ENCODE measurements around the gene KRTAP17-1.

Gene KRTAP17-1

DNA sequence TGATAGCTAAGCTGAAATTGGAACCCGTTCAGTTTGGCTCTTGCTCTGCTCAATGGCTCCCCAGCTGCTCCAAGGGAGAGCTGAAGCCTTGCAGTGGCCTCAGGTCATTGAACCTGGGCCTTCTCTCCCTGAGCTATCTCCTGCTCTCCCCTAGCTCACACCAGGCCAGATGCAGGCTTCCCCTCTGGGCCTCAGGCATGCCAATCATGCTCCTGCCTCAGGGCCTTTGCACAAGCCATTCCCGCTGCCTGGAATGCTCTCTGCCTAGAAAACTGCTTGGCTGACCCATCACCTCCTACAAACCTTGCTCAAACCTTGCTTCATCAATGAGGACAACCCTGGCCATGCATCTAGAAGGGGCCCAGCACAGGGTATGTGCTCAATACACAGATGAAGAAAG, 16.7 kb upstream of the KRTAP17-1 start:
- no peak for DNase-seq

DNA sequence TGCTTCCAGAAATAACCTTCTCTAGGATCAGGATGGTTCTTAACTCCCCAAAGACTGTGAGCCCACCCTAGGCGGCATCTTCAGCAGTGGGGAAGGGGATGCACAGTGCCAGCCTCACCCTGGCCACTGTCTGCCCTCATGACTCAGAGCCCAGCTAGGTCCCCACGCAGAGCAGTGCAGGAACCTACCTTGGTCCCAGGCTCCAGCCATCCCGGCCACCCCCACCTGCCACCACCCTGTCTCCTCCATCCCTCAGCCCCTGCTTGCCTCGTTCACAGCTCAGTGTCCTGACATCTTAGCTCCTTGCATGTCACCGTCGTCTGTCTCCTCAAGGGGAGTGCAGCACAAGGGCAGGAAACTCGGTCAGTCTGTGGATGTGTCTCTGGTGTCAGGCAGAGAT, 16.1 kb upstream of the KRTAP17-1 start:
- no peak for DNase-seq

DNA sequence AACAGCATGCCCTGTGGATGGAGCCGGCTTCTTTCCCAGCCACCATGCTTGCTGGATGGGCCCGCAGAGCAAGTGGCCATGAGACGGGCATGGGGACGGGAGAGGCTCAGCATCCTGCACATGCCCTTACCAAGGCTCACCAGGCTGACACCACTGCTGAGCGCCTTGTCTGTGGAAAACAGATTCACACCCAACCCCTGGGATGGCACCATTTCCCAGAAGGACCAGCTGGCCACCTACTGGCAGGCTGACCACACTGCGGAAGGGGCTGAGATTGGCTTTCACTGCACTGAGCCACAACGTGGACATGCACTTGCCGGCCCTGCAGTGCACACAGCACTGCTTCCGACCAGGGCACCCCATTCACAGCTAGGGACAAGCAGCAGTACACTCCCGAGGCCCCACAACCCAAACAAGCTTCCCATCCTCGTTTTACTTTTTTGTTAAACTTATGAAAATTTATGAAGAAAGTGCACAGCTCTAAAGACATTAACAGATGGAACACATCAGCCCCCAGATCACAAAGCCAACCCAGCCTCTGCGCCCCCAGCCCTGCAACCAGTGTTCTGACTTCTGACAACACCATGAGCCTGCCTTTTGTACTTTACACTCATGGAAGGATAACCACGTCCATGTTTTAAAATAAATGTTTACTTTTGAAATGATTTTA, 13.9 kb upstream of the KRTAP17-1 start:
- peak; percentile 25 for DNase-seq

DNA sequence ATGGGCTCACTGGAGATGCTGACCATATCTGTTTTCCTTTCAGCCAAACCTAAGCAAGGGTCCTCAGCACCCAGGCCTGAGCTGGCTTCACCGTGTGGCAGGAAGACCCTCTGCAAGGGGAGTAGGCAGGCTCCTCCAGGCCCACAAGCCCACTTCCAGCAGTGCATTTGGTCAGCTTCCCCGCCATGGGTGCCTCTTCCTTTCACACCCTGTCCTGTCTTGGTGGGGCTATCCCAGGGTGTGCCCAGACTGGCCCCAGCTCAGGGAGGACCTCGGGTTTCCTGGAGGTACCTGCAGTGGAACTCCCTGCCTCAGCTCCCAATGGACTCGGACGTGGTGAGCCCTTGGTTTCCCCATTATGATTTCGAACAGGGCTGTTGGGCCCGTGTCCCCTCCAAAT, 12.7 kb upstream of the KRTAP17-1 start:
- DNase-seq: no peak

DNA sequence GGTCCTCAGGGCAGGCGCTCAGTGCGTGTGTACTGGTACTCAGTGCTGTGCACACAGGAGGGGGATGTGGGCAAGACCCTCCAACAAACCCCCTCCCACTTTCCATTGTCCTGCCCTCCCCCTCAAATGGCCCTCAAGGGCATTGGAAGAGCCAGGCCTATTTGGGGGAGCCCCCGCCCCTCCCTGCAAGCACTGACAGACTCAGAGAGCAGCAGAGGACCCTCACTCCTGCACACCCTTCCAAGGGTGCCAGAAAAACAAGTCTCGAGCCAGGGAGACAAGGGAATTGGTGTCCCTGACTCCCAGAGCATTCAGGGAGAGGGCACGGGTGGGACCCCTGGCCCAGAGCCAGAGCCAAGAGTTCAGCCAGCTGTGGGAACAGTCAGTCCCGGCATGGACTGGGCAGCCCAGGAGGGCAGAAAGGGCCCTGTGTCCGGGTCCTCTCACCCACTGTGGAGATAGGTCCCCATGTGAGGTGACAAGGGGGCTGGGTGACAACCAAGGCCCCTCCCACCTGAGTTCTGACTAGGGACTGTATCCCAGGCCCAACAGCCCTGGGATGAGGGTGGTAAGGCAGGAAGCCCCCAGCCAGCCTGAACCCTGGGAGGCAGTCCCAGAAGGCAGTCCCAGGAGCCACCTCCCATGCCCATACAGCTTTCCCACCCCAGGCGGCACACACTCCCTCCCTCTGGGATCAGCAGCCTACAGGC, 12.1 kb upstream of the KRTAP17-1 start:
- no peak for DNase-seq

DNA sequence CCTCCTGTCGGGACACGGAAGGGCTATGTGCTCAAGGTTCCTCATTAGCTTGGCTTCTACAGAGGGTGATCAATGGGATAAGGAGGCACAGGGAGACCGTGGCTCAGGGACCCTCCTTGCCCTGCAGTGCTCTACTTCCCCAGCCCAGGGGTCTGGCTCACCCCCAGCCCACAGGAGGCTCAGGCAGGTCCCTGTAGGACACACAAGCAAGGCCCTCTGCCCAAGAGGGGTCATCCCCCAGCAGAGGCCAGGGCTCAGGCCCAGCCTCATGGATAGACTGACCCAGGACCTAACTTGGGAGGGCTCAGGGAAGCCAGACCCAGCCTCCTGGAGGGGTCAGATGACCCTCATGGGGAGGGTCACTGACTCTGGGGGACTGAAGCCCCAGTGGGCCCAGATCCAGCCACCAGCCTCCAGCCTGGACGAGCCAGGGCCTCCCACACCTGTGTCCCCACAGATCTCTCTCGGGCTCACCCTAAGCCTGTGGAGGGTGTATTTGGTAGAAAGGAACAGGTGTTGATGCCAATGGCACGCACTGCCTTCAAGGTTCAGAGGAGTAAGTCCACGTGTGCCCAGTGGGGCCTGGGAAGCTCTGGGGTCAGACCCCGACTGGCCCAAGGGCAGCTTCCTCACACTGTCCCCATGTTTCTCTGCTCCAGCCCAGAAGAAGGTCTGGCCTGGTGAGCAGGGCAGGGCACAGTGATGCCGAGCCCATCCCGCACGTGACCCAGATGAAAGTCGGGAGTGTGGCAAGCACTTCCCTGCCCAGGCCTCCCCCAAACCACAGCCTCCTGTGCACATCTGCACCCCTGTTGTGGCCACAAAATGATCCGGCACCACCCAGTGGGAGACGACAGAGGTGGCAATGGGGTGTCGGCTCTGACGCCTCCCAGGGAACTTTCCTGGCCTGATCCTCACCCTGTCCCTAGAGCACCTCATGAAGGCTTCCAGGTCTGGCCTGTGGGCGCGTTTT, 10.9 kb upstream of the KRTAP17-1 start:
- no peak for DNase-seq

DNA sequence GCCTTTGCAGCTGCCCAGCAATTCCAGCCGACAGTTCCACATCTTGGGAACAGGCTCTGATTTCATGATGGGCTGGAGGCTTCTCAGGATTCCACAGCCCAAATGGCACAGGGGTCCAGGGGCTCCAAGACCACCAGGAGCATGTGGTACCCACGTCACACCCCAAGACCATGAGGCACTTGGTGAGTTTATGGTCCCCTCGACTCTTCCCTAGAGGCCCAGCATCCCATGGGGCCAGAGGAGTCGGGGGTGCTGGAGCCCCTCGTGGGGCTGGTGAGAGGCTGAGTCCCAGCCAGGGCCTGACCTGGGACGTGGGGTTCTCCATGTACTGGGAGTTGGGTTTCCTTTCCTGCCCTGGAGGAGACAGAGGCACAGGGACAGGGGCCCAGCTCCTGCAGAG, 10.1 kb upstream of the KRTAP17-1 start:
- no peak for DNase-seq

DNA sequence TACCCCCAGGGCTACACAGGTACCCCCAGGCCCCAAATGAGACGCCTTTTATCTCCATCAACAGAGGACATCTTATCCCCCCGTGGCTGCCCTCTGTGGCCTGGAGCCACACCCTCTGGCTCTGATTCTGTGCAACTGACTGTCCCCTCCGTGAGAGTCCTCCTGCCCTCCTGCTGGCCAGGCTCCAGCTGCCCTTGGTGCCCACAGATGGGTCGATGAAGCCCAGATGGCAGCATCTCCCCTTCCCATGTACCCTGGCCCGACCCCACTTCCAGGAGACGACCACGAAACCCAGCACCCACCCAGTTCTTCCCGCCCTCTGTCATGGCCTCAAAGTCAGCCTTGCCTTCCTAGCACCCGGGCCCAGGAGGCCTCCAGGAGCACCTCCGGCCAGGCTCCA, 9.6 kb upstream of the KRTAP17-1 start:
- DNase-seq: no peak

DNA sequence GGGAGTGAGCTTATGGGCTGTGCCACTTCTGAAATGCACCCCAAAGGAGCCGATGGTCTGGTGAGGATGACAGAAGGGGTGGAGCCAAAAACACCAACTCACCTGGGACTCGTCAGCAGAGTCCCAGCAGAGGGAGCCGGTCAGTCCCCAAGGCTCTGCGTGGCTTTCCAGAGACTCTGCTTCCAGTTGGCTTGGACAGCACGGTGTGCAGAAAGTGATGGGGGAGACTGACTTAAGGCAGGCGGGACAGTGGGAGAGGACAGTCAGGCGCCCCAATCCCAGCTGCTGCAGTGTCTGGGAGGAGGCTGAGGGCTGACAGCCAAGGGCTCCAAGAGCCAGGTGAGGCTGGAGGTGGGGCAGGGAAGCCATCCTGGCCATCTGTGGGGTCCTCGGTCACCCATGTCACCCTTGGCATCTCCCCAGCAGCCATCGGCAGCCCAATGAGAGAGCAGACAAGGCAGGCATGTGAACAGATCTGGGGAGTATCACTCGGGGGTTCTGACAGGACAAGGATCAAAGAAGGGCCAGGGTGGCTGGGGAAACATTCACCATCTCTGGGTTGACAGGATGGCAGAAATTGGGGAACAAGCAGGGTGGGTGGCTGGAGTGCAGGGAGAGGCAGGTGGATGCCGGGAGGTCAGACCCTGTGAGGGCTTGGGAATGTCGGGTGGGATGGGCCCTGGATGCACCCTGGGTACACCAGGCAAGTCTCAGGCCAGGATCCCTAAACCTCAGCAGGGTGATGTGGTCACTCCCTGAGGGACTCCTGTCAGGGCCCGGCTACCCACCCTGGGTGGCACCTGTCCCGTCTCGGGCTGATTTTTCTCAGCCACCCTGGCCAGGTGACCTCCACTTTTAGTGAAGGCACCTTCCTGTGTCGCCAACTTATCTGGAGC, 8.9 kb upstream of the KRTAP17-1 start:
- DNase-seq: no peak

DNA sequence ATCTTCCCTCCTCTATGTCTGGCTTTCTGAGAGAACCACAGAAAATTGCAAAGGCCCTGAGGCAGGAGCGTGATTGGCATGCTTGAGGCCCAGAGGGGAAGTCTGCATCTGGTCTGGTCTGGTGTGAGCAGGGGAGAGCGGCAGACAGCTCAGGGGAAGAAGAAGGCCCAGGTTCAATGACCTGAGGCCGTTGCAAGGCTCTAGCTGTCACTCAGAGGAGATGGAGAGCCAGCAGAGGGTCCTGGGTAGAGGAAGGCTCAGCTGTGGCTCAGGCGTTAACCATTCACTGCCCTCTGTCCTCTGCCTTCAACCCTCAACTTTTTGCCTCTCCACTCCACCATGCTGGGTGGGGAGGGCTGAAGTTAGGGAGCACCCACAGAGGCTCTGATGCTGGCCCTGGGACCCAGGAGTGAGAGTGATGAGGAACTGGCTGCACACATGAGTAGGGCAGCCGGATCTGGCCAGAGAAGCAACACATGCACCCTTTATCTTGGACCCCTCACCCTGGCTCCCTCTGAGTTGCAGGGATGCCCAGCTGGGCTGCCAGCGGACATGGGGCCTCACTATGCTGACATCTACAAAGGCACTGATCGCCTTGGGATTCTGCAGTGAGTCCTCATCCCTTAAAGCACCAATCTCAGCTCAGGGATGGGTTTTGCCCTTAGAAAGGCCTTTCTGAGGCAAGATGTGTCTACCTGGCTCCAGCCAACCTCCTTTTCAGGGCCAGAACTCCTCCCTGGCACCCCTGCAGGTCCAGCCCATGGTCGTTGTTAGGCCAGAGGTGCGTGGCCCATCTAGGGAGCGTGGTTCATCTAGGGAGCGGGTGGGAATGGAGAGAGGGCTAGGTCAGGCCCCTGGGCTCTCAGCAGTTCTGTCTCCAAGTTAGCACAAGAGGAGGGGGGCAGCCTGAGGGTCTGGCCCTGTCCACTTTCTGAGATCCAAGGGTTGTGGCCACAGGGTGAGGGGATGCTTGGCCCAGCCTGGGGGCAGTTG, 7.7 kb upstream of the KRTAP17-1 start:
- no peak for DNase-seq

DNA sequence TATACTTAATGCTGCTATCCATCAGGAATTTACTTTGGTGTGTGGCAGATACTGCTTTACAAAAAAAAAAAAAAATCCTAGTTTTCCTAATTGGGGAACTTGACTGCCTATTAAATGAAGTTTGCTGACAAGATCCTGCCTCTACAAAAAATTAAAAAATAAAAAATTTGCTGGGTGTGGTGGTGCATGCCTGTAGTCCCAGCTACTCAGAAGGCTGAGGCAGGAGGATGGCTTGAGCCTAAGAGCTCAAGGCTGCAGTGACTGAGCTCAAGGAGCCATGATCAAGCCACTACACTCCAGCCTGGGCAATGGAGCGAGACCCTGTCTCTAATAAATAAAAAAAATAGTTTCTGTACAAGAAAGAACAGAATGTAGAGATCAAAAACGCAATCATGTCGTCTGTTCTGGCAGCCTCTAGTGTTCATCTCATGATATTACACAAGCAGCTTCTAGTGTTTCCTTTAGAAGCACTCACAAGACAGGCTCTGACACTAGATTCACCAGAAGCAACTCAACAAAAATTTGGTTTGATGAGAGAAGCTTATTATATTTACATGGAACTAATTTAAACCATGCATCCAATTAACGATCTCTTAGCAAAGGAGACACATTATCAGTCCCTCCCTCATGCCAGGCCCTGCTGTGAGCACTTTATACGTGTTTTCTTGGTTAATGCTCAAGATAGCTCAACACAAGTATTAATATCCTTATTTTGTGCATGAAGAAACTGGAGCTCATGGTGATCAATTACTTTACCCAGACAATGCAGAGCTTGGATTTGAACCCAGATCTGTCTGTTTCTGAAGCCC, 6.8 kb upstream of the KRTAP17-1 start:
- peak; percentile 16 for DNase-seq

DNA sequence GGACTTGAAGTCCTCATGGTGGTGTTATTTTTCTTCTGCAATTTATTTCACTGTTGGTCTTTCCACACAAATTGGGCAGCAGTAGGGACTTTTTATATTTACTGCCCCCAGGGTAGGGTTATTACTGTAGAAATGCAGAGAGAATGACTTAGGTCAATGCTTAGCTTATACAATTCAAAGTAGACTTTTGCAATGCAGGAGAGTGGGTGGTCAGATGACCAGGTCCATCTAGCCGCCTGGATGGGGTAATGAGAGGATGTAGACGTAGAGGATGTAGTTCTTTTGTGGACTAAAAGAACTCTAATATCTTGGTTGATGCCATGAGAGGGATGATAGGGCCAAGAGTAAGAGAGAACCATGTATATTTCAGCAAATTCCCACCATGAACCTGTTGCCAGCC, 2.7 kb upstream of the KRTAP17-1 start:
- DNase-seq: no peak

DNA sequence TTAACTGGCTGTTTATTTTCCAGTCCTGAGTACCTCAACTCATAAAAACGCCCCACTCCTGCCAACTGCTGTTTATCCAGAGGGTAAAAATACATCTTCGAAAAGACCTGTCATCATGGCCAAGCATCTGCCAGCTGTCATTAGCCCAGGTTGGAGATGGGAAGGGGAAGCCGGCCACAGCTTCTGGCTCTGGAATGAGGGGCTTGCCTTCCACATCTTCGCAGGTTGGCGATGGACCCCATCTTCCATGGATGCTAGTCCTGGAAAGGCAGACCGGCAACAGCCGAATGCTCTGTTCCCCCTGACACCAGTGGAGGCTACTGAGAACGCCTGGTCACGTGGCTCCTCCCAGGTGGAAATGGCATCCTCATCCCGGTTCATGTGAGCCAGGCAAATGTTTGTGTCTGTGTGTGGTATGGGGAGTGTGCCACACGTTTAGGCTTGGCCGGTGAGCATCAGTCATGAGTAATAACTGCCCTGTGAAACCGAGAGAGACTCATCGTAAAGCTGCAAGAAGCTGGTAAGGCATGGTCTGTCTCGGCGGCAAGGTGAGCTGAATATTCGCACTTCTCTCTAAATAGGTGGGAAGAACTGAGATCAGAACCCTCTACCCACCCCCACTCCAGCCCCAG, 420 bp upstream of the KRTAP17-1 start:
- DNase-seq: peak; percentile 33

DNA sequence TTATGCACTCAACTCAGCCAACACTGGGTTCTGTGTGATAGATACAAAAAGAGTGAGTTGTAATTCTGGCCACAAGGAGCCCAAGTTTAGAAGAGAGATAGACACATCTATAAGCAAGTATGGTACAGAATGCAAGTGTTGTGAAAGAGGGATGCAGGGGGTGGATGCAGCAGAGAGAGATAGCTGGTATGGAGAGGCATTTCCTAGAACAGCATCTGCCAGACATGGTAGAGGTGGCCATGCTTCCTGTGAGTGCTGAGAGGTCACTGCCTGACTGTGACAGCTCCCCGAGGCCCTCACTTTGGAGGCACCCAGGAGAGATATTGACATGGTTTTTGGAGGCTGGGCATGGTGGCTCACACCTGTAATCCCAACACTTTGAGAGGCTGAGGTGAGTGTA, 4.4 kb downstream of the KRTAP17-1 start:
- DNase-seq: no peak

DNA sequence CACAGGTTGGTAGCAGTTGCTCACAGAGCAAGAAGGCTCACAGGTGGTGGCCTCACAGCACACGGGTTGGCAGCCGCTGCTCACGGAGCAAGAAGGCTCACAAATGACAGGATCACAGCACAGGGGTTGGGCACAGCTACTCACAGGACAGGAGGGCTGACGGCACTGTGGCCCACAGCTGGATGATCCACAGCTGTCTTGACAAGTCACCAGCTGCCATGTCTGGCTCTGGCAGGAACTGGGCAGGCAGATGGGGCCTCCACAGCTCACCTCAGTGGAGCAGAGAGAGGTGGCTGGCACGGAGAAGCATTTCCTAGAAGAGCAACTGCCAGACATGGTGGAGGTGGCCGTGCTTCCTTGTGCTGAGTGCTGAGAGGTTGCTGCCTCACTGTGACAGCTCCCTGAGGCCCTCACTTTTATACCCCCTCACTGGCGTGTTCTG, 6.6 kb downstream of the KRTAP17-1 start, which contains the start of gene KRTAP16-1:
Gene KRTAP16-1, minus strand, starts transcription at position 392 of the 442 bp plus-strand sequence. Its CDS starts 56 bp downstream, at position 336.
- DNase-seq: no peak

DNA sequence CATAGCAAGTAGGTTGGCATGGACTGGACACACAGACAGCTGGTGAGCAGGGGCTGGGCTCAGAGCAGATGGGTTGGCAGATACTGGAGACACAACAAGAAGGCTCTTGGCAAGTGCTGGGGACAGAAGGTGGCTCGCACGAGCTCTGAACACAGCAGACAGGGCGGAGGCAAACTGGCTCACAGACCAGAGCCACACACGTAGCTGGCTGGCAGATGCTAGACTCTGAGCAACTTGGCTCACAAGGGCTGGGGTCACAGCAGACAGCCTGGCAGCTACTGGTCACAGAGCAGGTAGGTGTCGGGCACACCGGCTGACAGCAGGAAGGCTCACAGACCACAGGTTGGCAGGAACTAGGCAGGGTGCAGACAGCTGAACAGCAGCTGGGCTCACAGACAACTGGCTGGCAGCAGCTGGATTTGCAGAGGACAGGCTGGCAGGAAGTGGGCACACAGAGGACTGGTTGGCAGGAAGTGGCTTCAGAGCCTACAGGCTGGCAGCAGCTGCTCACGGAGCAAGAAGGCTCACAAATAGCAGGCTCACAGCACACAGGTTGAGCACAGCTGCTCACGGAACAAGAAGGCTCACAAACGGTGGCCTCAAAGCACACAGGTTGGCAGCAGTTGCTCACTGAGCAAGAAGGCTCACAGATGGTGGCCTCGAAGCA, 7.1 kb downstream of the KRTAP17-1 start:
- DNase-seq: peak; percentile 37

DNA sequence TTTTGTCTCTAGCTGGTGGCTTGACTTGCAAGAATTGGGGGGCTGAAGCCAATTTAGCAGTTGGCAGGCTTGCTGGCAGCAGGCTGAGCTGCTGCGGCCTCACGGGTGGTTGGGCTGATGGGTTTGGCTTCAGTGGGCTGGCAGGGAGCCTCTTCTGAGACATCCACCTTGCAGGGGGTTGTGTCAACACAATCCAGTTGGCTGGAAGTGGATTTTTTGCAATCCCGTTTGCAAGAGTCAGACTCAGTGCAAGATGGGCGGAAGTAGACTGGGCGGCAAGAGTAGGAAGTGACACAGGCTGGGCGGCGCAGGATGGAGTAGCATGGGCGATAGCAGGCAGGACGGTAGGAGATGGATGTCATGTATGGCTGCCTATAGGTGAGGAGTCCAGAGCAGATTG, 7.9 kb downstream of the KRTAP17-1 start:
- no peak for DNase-seq

DNA sequence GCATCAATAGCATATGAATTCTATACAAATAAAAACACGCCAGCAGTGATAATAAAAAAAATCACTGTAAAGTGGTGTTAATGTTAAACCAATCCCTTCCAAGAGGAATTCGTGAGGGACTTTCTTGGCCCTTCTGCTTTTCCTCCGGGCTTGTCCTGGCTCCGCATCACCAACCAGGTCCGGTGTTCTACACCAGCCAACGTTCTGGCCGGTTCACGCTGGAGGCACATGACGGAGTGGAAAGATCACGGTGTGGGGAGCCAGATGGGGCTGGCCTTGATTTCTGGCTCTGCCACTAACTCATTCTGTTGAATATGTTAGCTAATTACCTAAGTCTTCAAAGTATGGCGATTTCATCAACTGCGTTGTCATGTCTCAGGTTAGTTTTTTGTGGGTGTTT, 11.4 kb downstream of the KRTAP17-1 start:
- no peak for DNase-seq

DNA sequence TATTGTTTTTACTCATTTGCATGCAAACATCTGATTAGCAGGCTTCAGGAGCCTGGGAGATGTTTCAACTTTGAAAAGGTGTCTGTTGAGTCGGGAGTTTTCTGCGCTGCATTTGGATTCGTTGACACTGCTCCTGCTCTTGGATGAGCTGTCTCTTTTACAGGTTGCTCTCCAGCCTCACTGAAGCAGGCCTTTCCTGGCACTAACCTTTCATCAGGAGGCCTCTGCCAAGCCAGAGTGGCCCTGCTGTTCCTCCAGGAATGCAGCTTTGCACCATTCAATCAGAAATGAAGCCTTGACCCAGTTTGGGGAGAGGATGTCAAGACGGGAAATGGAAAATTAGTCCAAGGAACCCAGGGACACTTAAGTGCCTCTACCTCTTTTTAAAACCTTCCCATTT, 12.5 kb downstream of the KRTAP17-1 start:
- DNase-seq: no peak
